Measurements from ENCODE around the gene RAB6D.
"Not testable (repeated sequence)": the region's sequence is repeated elsewhere in the genome, so short reads cannot be mapped to it uniquely, and the experiment has no call there.

- not testable (repeated sequence) for TF ChIP-seq EZH2 (IDR thresholded peaks at IDR 0.05; ENCODE audit: low read length, missing control alignments); CTCF (conservative IDR thresholded peaks at IDR 0.05 in 1 of 2, IDR thresholded peaks at IDR 0.05 in 1 of 2; ENCODE audit: low read depth in 1 of 2, low read length in 2 of 2)
These were observed 26.6 kb upstream of the RAB6D start for GRCh38 chr2:131390495-131391130.
